Activated T-cell treated with anti-CD3 and anti-CD28 coated beads, Interleukin-2, amount 50 U/mL, for 1 hour (primary cell): ENCODE results near the gene BMP2.

Experiments used
- DNase-seq: peaks from one replicate; pipeline ENCODE4 v3.0.0-alpha.2; 2020

The BMP2 gene

DNA sequence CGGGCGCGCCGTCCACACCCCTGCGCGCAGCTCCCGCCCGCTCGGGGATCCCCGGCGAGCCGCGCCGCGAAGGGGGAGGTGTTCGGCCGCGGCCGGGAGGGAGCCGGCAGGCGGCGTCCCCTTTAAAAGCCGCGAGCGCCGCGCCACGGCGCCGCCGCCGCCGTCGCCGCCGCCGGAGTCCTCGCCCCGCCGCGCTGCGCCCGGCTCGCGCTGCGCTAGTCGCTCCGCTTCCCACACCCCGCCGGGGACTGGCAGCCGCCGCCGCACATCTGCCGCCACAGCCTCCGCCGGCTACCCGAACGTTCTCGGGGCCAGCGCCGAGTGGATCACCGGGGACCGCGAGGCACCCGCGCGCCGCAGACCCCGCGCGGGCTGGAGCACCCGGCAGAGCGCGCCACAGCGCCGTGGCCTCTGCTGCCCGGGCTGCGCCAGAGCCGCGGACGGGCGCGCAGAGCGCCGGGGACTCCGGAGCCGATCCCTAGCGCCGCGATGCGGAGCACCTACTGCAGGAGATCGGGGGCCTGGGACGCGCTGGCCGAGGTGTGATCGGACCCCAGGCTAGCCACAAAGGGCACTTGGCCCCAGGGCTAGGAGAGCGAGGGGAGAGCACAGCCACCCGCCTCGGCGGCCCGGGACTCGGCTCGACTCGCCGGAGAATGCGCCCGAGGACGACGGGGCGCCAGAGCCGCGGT, at the start of gene BMP2:
BMP2 (plus strand) TSS at position 151 of the 692 bp plus-strand sequence. CDS start 2,441 bp downstream, outside the sequence.
- DNase-seq: no peak

- no peak for DNase-seq
Observed at GRCh38 chr20:6718662-6719368, 48.7 kb upstream of the BMP2 start.

DNA sequence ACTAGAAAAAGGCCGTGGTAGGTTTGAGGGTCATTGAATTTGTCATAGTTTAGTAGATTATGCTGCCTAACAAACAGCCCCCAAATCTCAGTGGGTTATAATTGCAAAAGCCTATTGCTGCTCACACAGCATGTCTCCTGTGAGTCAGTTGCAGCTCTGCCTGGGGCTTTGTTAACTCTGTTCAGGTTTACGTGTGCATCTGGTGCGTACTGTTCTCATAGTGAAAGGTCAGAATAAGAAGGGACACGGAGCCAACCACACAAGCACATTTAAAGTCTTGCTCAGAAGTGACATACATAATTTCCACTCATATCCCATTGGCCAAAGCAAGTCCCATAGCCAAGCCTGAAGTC, 48.1 kb upstream of the BMP2 start:
- DNase-seq: no peak

GRCh38 chr20:6726761-6727160, 40.7 kb upstream of the BMP2 start:
- no peak for DNase-seq

DNA sequence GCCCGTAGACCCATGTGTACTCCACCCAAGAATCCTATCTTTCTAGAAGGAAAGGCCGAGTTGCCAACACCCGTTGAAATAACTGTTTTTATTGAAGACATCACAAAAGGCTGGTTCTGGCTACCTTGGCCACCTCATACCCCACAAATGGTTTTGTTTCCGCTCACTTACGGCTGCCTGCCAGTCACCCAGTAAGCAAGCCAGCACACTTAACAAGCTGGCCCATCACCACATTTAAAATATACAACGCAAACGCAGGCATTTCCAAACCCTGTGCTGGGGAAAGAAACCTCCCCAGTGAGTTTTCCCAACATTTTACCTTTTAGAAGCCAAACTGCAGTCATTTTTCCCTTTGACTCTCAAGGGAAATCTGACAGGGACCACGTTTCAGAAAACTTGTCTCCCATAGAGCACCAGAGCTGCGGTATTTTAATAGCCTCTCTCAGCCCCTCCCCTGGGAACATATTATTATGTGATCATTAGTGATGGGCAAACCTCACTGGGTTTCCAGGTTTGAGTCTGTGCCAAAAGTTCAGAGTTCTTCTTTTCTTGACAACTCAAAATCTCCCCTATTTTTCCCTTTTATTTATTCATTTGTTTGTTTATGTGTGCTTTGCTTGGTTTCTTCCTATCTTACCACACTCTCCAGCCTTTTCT, 36.7 kb upstream of the BMP2 start:
- no peak for DNase-seq

DNA sequence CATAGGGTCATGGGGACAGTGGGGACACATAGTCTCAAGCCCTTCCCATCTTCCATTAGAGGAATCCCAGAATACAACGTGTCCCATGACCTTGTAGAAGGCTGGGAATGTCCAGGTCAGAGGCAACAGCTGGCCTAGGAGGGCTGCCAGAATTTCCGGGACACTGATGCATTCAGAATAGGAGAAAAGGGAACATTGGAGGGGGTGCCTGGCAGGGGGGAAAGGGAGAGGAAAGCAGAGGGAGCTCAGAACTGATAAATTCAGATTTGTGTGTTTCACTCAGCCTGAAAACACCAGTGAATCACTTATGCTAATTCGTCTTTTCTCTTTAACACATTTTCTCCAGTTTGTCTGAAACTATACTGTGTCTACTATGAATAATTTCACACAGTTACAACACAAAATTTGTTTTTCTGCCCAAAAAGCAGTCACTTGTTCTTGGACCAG, 35.5 kb upstream of the BMP2 start:
- DNase-seq: no peak

GRCh38 chr20:6732851-6733250, 34.6 kb upstream of the BMP2 start:
- DNase-seq: no peak

DNA sequence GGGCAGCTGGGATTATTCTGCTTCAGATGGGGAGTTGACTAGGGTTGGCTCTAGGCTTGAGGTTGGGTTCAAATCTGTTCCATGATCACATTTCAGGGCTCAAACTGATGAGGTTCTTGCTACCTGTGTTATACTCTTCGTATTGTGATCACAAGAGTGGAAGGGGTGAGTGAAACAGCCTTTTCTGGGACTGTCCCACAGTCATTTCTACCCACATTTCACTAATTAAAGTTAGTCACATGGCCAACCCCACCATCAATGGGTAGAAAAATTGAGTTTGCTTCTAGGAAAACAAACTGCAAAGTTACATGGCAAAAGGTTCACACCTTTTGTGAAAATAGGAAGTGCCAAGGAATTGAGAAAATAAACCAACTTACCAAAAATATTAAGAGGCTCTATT, 33.5 kb upstream of the BMP2 start:
- DNase-seq: no peak

DNA sequence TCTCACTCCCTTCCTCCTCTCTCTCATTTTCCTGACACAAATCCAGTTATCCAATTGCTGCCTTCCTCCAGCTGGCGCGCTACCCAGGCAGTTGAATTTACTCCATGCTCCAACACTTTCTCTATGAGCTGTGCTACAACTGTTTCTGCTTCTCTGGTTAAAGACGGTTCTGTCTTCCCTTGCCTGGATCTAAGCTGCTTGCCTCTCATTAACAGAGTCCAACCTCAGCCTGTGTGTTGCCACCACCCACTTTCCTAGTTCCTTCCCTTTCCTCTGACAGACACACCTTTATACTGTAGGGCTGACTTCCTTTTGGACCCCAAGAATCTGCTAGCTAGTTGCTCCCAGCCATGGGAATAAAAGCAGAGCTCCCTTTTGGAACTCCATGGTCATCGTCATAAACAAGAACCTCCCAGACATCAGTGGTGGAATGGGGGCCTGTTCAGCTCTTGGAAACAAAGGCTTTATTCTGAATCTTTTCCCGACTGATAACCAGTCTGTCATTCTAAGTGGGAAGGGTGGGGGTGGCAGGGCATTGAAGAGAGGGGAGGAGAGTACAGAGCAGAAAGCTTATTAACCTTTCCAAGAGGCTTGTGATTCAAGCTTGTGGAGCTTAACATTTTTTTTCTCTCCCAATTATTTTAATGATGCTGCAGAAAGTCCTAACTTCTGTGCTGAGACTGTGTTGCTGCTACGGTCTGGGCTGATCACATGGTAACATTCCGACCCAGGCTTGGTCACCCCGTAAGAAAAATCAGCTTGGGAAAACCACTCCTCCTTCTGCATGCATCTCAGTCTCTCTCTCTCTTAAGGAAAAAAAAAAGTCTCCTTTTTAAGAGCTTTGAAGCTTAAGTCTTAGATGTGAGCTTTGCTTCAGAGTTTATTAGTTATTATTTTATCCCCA, 31.3 kb upstream of the BMP2 start:
- DNase-seq: no peak

DNA sequence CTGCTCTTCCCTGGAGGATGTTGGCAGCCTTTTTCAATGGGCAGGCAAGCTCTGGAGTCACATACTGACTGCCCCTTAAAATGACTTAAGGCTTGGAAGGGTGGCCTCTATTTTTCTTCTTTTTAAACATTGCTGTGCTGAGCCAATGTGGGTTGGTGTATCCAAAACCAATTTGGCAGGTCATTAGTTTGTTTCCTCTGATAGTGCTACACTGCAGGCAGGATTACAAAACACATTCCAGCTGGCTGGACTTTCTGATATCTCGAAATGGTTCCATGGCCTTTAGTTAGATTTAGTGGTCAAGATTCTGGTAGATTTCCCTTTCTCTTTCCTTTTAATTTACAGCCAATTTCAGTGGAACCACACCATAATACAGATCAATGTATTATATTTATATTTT, 28.1 kb upstream of the BMP2 start:
- no peak for DNase-seq

DNA sequence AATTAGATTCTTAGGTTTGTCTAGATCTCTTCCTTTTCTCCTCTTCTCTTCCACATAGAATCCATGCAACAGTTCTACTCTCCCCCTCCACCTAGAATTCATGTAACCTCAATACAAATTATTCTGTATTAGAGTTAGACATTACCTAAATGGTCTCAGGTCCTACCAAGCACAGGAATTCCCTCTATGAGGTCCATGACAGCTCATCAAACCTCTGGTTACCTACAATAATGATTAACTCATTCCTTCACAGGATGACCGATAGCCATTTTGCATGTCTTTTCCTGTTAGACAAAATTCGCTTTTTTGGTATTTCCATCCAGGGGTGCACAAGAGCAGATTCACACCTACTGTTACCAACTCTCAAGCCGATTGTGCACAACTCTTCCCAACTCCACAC, 27.4 kb upstream of the BMP2 start:
- DNase-seq: no peak

DNA sequence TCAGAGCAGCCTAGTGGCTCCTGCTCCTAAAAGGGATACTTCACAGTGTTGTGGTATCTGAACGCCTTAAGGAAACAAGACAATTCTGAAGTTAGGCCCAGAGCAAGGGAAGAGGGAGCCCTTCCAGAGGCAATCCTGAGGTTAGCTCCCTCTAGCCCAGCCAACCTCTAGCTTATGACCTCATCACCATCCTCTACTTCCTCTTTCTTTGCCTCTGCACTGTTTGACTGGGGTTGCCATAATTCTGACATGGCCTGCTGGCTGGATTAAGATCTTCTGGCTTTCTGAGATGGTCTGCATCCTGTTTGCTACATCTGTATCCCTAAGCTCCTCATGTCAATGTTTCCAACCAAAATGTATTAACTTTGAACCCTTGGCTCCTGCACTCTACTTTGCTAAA, 23.3 kb upstream of the BMP2 start:
- no peak for DNase-seq

GRCh38 chr20:6744805-6745204, 22.7 kb upstream of the BMP2 start:
- no peak for DNase-seq

DNA sequence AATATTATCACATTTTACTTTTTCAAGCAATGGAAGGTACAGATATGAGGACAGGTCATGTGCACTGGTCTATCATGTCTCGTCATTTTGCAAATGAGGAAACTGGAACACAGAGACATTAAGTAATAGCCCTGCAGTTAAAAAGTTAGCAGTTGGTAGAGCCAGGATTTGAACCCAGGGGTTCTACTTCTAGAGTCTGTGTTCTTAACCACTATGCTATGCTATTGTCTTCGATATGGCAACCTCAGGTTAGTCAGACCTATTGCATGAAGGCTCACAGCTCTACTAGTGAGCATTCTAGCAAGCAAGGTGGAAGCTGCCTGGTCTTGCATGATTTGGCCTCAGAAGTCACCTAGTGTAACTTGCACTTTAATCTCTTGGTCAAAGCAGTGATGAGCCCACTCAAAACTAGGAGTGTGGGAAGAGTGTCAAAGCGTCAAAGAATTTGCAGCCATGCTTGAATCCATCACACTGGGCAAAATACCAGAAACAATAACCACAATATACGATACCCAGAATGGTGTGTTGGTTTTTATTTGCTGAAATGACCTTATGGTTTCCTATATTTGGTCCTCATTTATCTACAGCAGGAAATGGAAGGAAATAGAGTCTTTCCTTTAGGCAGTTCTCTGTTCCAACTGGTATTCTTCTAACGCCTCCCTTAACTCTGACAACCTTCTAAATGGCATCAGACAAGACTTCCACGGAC, 20.4 kb upstream of the BMP2 start:
- no peak for DNase-seq

GRCh38 chr20:6750438-6750837, 17.0 kb upstream of the BMP2 start:
- DNase-seq: no peak

DNA sequence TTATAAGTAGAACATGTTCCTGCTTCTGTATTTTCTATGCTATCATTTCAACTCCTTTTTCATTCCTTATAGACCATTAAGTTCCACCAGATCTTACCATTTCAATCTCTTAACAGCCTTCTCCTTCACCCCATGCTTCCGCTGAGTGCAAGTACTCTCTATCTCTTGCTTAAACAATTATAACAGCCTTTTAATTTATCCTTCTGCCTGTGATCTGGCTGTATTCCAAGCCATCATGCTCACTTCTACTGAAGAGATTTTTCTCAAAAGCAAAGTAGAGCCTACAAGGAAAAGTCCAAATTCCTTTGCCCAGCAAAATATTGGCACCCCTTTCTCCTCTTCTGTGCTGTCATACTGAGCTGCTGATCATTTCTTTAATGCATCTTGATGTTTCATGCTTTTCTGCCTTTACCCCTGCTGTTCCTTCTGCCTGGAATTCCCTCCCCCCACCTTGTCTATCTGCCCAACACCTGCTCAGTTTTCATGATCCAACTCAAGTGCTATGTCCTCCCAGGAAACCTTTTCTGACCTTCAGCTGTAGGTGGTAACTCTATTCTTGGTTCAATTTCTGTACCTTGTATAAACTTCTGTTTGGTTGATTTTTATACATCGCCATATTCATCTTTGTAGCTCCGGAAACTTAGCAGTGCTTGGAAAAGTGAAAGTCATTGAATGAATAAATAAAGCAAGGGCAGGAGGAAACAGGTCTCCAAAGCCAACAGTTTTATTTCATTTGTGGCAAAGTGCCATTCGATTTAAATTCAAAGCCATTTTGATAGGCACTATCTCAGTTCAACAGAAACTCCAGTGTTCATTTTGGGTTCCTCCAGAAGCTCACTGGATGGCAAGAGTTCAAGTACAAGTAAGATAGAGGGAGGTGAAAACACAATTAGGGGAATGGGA, 10.5 kb upstream of the BMP2 start:
- no peak for DNase-seq

DNA sequence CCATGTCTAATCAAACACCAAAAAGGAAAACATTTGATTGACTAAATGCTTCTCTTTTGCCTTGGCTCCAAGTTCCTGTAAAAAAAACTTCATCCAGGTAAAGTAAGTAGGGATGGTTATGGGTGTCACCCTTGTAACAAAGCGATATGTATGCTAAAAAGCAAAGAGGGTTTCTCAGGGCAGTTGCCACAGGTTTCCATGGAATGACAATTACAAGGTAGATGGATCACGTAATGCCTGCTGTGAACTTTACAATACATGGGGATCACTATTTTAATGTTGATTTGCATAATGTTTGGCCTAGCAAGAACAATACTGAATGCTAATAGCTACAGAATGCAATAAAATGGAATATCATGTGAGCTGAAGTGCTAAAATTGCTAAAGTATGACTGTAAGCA, 2.9 kb upstream of the BMP2 start:
- no peak for DNase-seq

GRCh38 chr20:6765469-6766058, 1.9 kb upstream of the BMP2 start:
- DNase-seq: no peak

DNA sequence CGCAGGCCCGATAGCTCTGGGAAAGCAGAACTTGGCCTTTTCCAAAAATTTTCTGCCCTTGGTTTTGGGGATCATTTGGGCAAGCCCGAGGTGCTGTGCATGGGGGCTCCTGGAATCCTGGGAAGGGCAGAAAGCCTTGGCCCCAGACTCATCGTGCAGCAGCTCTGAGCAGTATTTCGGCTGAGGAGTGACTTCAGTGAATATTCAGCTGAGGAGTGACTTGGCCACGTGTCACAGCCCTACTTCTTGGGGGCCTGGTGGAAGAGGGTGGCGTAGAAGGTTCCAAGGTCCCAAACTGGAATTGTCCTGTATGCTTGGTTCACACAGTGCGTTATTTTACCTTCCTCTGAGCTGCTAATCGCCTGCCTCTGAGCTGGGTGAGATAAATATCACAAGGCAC, 1.1 kb upstream of the BMP2 start:
- no peak for DNase-seq

DNA sequence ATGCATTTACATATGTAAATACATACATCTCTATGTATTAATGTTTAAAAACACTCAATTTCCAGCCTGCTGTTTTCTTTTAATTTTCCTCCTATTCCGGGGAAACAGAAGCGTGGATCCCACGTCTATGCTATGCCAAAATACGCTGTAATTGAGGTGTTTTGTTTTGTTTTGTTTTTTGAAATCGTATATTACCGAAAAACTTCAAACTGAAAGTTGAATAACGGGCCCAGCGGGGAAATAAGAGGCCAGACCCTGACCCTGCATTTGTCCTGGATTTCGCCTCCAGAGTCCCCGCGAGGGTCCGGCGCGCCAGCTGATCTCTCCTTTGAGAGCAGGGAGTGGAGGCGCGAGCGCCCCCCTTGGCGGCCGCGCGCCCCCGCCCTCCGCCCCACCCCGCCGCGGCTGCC, 355 bp upstream of the BMP2 start:
- no peak for DNase-seq
